Testis (tissue), 3 donors: ENCODE data around the gene DLL4. TPM values are rescaled to one million over a fixed set of nuclear protein-coding genes. Genes with fewer than 3 reads are reported as not detected.

Source experiments
- DNase-seq: peaks from one replicate; pipeline ENCODE4 v3.0.0-alpha.2; 2019
- H3K27ac ChIP-seq, 2 donors: fragments of 200-600 bp; sonication (generic); one replicate each; pipeline ENCODE4 v1.5.1; 2019
- H3K27me3 ChIP-seq: fragments of 200-600 bp; sonication (generic); one replicate; pipeline ENCODE4 v1.5.1; 2019
- H3K36me3 ChIP-seq: fragments of 200-600 bp; sonication (generic); one replicate; pipeline ENCODE4 v1.5.1; 2017; ENCODE audit warnings: low read depth; ENCODE audit errors: missing control alignments
- H3K4me1 ChIP-seq: fragments of 200-600 bp; sonication (generic); one replicate; pipeline ENCODE4 v1.5.1; 2019
- H3K4me3 ChIP-seq, 2 donors: fragments of 200-600 bp; sonication (generic); one replicate each; pipeline ENCODE4 v1.5.1; 2017 to 2019
- H3K9me3 ChIP-seq: fragments of 200-600 bp; sonication (generic); one replicate; pipeline ENCODE4 v1.5.1; 2017
- CTCF ChIP-seq, 3 experiments: fragments of 450-650 bp in 2 of 3; fragments of 200-600 bp in 1 of 3; sonication (generic) in 1 of 3; IDR thresholded peaks; one replicate each; pipeline ENCODE4 v1.5.1; 2016 to 2019; ENCODE audit warnings: antibody characterized with exemption in 3 of 3, mild to moderate bottlenecking in 2 of 3, moderate library complexity in 1 of 3
- POLR2A ChIP-seq: fragments of 450-650 bp; IDR thresholded peaks from one replicate; pipeline ENCODE4 v1.6.1; 2017; ENCODE audit warnings: antibody characterized with exemption, mild to moderate bottlenecking, moderate library complexity
- WGBS, 2 donors: methylation state at CpG; one replicate each; pipeline ENCODE4 v1.1.5; 2018; 5-methylcytosine and 5-hydroxymethylcytosine counted together
- intact Hi-C: fragments of 100-400 bp; cut with DNase I; formaldehyde crosslinking; loops from one replicate; pipeline ENCODE4 v1.15.1; 2023; ENCODE audit warnings: low total_unique reads
- polyA plus RNA-seq: library from polyadenylated mRNA; stranded (reverse); fragments of 350-450 nt; fragmentation: Illumina TruSeq; extraction: RNeasy Lipid Tissue Mini Kit (QIAGEN cat#74804); gene quantifications from one replicate; pipeline ENCODE4 v1.2.3, GENCODE V29; 2014; ENCODE audit warnings: low read depth, low replicate concordance; ENCODE audit not compliant: insufficient read depth
- total RNA-seq, 2 donors: library from RNA; depleted of rRNA; stranded (reverse); fragments of >200 nt; gene quantifications; one replicate each; pipeline ENCODE4 v1.2.3, GENCODE V29; 2016

Gene DLL4
- total and polyA plus RNA-seq, 3 donors from 2014 or later, result 2.0 to 3.9 (median 3.5) TPM

GRCh38 chr15:40937762-40938535 is 8.8 kb downstream of the DLL4 start:
- peak; percentile 70 for DNase-seq
- intact Hi-C loops, result no loop called here
- H3K4me3 ChIP-seq, result no peak overlapping the region
- no peak overlapping the region for H3K27ac ChIP-seq
- WGBS, 2 donors, result 78 to 95% methylated on average over 9 to 19 of the region's 19 CpGs
- no peaks in the 10 kb centered on the region for H3K36me3 ChIP-seq
- H3K9me3 ChIP-seq, result no peaks in the 10 kb centered on the region
- TF ChIP-seq POLR2A (no peak), CTCF (IDR thresholded peaks at IDR 0.05) (peak; percentile 23 to 41 (median 31))
- peaks cover 10% of the 10 kb centered on the region for H3K4me1 ChIP-seq
- no peaks in the 10 kb centered on the region for H3K27me3 ChIP-seq

DNA sequence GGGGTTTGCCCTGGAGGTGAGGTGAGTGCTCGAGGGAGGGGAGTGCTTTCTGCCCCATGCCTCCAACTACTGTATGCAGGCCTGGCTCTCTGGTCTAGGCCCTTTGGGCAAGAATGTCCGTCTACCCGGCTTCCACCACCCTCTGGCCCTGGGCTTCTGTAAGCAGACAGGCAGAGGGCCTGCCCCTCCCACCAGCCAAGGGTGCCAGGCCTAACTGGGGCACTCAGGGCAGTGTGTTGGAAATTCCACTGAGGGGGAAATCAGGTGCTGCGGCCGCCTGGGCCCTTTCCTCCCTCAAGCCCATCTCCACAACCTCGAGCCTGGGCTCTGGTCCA is 9.4 kb downstream of the DLL4 start:
- Histone ChIP-seq H3K9me3 (no peaks in the 10 kb centered on the region), H3K27ac (no peak overlapping the region), H3K4me3 (no peak overlapping the region), H3K4me1 (peaks cover 10% of the 10 kb centered on the region), H3K27me3 (no peaks in the 10 kb centered on the region), H3K36me3 (no peaks in the 10 kb centered on the region)
- intact Hi-C loops, result no loop called here
- WGBS, 2 donors, result 92 to 93% methylated on average over 6 of the region's 6 CpGs
- no peak for DNase-seq
- TF ChIP-seq POLR2A (no peak), CTCF (IDR thresholded peaks at IDR 0.05) (no peak)

- H3K4me1 ChIP-seq, result peaks cover 10% of the 10 kb centered on the region
- no peak for DNase-seq
- 33 to 45% methylated on average over 6 to 15 of the region's 15 CpGs for WGBS, 2 donors
These were observed 11.2 kb downstream of the DLL4 start for GRCh38 chr15:40940296-40940801.

DNA sequence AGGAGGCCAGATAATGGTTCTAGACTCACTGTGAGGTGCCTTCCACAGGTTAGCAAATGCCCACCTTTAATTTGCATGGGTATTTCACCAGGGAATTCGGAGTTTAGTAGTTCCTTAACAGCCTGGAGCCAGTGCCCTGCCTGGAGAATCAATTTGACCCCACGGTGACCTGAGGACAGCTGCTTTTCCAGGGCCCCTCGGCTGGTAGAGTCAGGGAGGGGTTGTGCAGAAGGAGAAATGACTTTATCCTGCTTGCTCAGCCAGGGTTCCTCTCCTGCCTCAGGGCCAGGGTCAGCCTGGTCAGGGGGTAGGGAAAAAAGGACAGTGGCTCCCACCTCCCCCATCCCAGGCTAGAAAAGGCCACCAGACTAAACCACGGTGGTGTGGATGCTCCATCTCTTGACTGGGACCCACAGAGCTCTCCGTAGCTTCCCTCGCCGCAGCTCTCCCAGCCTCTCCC is 12.0 kb downstream of the DLL4 start:
- Histone ChIP-seq H3K4me3 (peak overlapping the region; percentile 58 to 60), H3K27ac (peak overlapping the region in 1 of 2 donors; percentile 56), H3K27me3 (no peaks in the 10 kb centered on the region), H3K36me3 (no peaks in the 10 kb centered on the region), H3K4me1 (peaks cover 10% of the 10 kb centered on the region), H3K9me3 (no peaks in the 10 kb centered on the region)
- WGBS, 2 donors, result 9 to 38% methylated on average over 1 to 7 of the region's 7 CpGs
- DNase-seq, result no peak
- TF ChIP-seq CTCF (IDR thresholded peaks at IDR 0.05) (no peak), POLR2A (no peak)
- intact Hi-C loops, result loop anchor here (10.0 kb wide), 1 partner anchor 84 kb away; no protein-coding TSS in a partner anchor

More at GRCh38 chr15:40940296-40940801, 11.2 kb downstream of the DLL4 start:
- H3K9me3 ChIP-seq, result no peaks in the 10 kb centered on the region
- H3K27ac ChIP-seq, result peak overlapping the region in 1 of 2 donors; percentile 14
- H3K27me3 ChIP-seq, result no peaks in the 10 kb centered on the region
- H3K4me3 ChIP-seq, result no peak overlapping the region
- TF ChIP-seq POLR2A, result no peak
- TF ChIP-seq CTCF (IDR thresholded peaks at IDR 0.05), result no peak
- intact Hi-C loops, result loop anchor here (10.0 kb wide), 1 partner anchor 84 kb away; no protein-coding TSS in a partner anchor
- H3K36me3 ChIP-seq, result no peaks in the 10 kb centered on the region
